HG02970 (cell line): ENCODE results near the gene PRSS21.
A peak's percentile ranks its signal among the peaks of the same experiment; 100 is the strongest.

ENCODE experiments used
- ATAC-seq: cut with Tn5 transposase; IDR thresholded peaks from one replicate; pipeline ENCODE4 v1.9.1; 2021; ENCODE audit warnings: mild to moderate bottlenecking, moderate library complexity, moderate number of reproducible peaks; ENCODE audit not compliant: unreplicated experiment, low FRiP score

The PRSS21 gene

GRCh38 chr16:2859686-2860265 is 42.7 kb downstream of the PRSS21 start:
- ATAC-seq: no peak

GRCh38 chr16:2860826-2861567 is 44.0 kb downstream of the PRSS21 start:
- ATAC-seq: no peak

- no peak for ATAC-seq
Observed at GRCh38 chr16:2865651-2866050, 48.6 kb downstream of the PRSS21 start.

GRCh38 chr16:2866431-2866830 is 49.4 kb downstream of the PRSS21 start:
- ATAC-seq: no peak

GRCh38 chr16:2867661-2867986 is 50.6 kb downstream of the PRSS21 start:
- no peak for ATAC-seq

GRCh38 chr16:2867987-2868789 is 51.2 kb downstream of the PRSS21 start:
- peak; percentile 85 for ATAC-seq
